A673 (cell line): ENCODE measurements around the gene ZNF488. TPM values are rescaled to one million over a fixed set of nuclear protein-coding genes. Genes with fewer than 3 reads are reported as not detected.

Source experiments
- BruUV-seq: library from RNA; stranded (reverse); fragments of 400-500 nt; replicated peaks from 2 replicates; lab custom pipeline; 2021; lab: Mats Ljungman, UMichigan
- CTCF ChIA-PET: fragments of 300-600 bp; sonication (Branson Sonifier 250); formaldehyde crosslinking; loops from one replicate; lab custom pipeline; 2022; ENCODE audit warnings: antibody characterized with exemption; lab: Charles Lee
- POLR2A ChIA-PET: fragments of 300-600 bp; sonication (Branson Sonifier 250); formaldehyde crosslinking; loops from one replicate; lab custom pipeline; 2022; ENCODE audit warnings: antibody characterized with exemption; ENCODE audit not compliant: low non-redundant PET; lab: Charles Lee
- DNase-seq: peaks from one replicate; pipeline ENCODE4 v3.0.0-alpha.2; 2015; ENCODE audit warnings: low spot score
- H3K27ac ChIP-seq: fragments of 200-600 bp; sonication (generic); 2 replicates; pipeline ENCODE4 v1.5.1; 2016; ENCODE audit warnings: mixed run types, low read depth, mild to moderate bottlenecking, mixed read lengths, antibody characterized with exemption, low read length; ENCODE audit not compliant: poor library complexity, severe bottlenecking
- H3K27me3 ChIP-seq: fragments of 200-600 bp; sonication (generic); replicated peaks from 2 replicates; pipeline ENCODE4 v1.6.1; 2017; ENCODE audit warnings: mixed run types, low read depth, mild to moderate bottlenecking, mixed read lengths, antibody characterized with exemption, low read length; ENCODE audit not compliant: insufficient read depth, poor library complexity
- H3K36me3 ChIP-seq: fragments of 200-600 bp; sonication (generic); 2 replicates; pipeline ENCODE4 v1.6.1; 2016; ENCODE audit warnings: mixed run types, mild to moderate bottlenecking, mixed read lengths, antibody characterized with exemption, low read length; ENCODE audit not compliant: insufficient read depth, poor library complexity, severe bottlenecking
- H3K4me1 ChIP-seq: fragments of 200-600 bp; sonication (generic); 2 replicates; pipeline ENCODE4 v1.6.1; 2017; ENCODE audit warnings: mixed run types, mild to moderate bottlenecking, mixed read lengths, antibody characterized with exemption, low read length; ENCODE audit not compliant: insufficient read depth, poor library complexity, severe bottlenecking
- H3K4me3 ChIP-seq: fragments of 200-600 bp; sonication (generic); 2 replicates; pipeline ENCODE4 v1.5.1; 2016; ENCODE audit warnings: low read depth, mixed run types, mild to moderate bottlenecking, mixed read lengths, low read length; ENCODE audit not compliant: poor library complexity, severe bottlenecking
- H3K9me3 ChIP-seq: fragments of 200-600 bp; sonication (generic); 2 replicates; pipeline ENCODE4 v1.6.1; 2016; ENCODE audit warnings: mixed run types, low read depth, mild to moderate bottlenecking, mixed read lengths, antibody characterized with exemption, low read length; ENCODE audit not compliant: poor library complexity, severe bottlenecking
- EZH2 ChIP-seq: fragments of 200-600 bp; sonication (generic); IDR thresholded peaks from 2 replicates; pipeline ENCODE4 v1.6.1; 2017; ENCODE audit warnings: borderline replicate concordance, low read depth, mild to moderate bottlenecking, mixed read lengths, antibody characterized with exemption, low read length; ENCODE audit not compliant: poor library complexity, severe bottlenecking
- intact Hi-C: fragments of 100-400 bp; cut with micrococcal nuclease; formaldehyde crosslinking; loops from one replicate; pipeline ENCODE4 v1.10.0; 2022; ENCODE audit not compliant: unreplicated experiment
- total RNA-seq: library from RNA; stranded (reverse); gene quantifications from 2 replicates; pipeline ENCODE4 v1.2.3, GENCODE V29; 2021
- TF ChIP-seq, protein P1 (sequence below): fragments of 300-800, 200-600 bp; sonication (generic); conservative IDR thresholded peaks from 2 replicates; pipeline ENCODE4 v1.5.1; 2017; ENCODE audit warnings: low read depth, mild to moderate bottlenecking, antibody characterized with exemption, low read length, moderate library complexity, mixed read lengths

Gene ZNF488
- total RNA-seq, 1 experiment from 2014 or later = 0.09 TPM

GRCh38 chr10:47406548-47406869 is 22.4 kb upstream of the ZNF488 start:
- no peak overlapping the region for H3K4me3 ChIP-seq
- no peaks in the 10 kb centered on the region for H3K9me3 ChIP-seq
- TF ChIP-seq, protein P1, sequence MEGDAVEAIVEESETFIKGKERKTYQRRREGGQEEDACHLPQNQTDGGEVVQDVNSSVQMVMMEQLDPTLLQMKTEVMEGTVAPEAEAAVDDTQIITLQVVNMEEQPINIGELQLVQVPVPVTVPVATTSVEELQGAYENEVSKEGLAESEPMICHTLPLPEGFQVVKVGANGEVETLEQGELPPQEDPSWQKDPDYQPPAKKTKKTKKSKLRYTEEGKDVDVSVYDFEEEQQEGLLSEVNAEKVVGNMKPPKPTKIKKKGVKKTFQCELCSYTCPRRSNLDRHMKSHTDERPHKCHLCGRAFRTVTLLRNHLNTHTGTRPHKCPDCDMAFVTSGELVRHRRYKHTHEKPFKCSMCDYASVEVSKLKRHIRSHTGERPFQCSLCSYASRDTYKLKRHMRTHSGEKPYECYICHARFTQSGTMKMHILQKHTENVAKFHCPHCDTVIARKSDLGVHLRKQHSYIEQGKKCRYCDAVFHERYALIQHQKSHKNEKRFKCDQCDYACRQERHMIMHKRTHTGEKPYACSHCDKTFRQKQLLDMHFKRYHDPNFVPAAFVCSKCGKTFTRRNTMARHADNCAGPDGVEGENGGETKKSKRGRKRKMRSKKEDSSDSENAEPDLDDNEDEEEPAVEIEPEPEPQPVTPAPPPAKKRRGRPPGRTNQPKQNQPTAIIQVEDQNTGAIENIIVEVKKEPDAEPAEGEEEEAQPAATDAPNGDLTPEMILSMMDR = no peak
- no peak for TF ChIP-seq EZH2
- DNase-seq = no peak
- intact Hi-C loops = no loop called here
- BruUV-seq = no TSS peak
- no peaks in the 10 kb centered on the region for H3K4me1 ChIP-seq
- no peak overlapping the region for H3K27ac ChIP-seq
- ChIA-PET CTCF (no interaction called here), POLR2A (no interaction called here)
- no peaks in the 10 kb centered on the region for H3K27me3 ChIP-seq
- no peaks in the 10 kb centered on the region for H3K36me3 ChIP-seq

- no peak overlapping the region for H3K4me3 ChIP-seq
- intact Hi-C loops = no loop called here
- no peak overlapping the region for H3K27ac ChIP-seq
- no peaks in the 10 kb centered on the region for H3K4me1 ChIP-seq
- H3K27me3 ChIP-seq = no peaks in the 10 kb centered on the region
- no peaks in the 10 kb centered on the region for H3K9me3 ChIP-seq
- no TSS peak for BruUV-seq
- H3K36me3 ChIP-seq = no peaks in the 10 kb centered on the region
- TF ChIP-seq, protein P1 = no peak
- TF ChIP-seq EZH2 = no peak
- CTCF ChIA-PET = no interaction called here
- DNase-seq = no peak
- POLR2A ChIA-PET = no interaction called here
Measured at GRCh38 chr10:47405857-47406547, 21.9 kb upstream of the ZNF488 start.

DNA sequence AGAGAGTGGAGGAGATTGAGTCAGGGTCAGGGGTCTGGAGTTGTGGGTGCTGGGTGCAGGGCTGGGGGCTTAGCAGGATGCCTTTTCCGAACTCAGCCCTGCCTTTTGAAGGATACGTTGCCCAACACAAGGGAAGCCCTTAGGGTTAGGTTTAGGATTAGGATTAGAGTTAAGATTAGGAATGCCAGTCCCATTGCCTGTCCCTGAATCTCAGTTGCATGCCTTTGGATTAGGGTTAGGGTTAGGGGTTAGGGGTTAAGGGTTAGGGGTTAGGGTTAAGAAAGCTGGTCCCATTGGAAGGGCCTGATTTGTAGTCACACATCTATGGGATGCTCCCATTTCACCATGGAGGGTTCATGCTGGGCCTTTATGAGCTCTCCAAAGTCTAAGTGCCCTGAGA is 20.8 kb upstream of the ZNF488 start:
- no peaks in the 10 kb centered on the region for H3K27me3 ChIP-seq
- no peak for TF ChIP-seq EZH2
- TF ChIP-seq, protein P1 = no peak
- H3K9me3 ChIP-seq = no peaks in the 10 kb centered on the region
- intact Hi-C loops = no loop called here
- H3K36me3 ChIP-seq = no peaks in the 10 kb centered on the region
- no peak for DNase-seq
- CTCF ChIA-PET = interaction anchor here (1.0 kb wide), 1 partner anchor 14 kb away, joined by 3 read pairs; no protein-coding TSS in a partner anchor
- no peak overlapping the region for H3K27ac ChIP-seq
- H3K4me1 ChIP-seq = no peaks in the 10 kb centered on the region
- H3K4me3 ChIP-seq = no peak overlapping the region
- POLR2A ChIA-PET = no interaction called here
- no TSS peak for BruUV-seq
